ENCODE data around the gene ROR1.

ROR1 gene

GRCh38 chr1:63740432-63740831 is 33.4 kb upstream of the ROR1 start:
- TF ChIP-seq FOXP2 (optimal IDR thresholded peaks at IDR 0.05; ENCODE audit: borderline replicate concordance, extremely low read depth, extremely low read length, insufficient read depth) (no peak), SIN3A (IDR thresholded peaks at IDR 0.05; ENCODE audit: borderline replicate concordance, insufficient read depth, low read length) (no peak), POLR2AphosphoS5 (IDR thresholded peaks at IDR 0.05; ENCODE audit: low read depth, low read length) (no peak), REST (IDR thresholded peaks at IDR 0.05; ENCODE audit: insufficient read depth in 1 of 2, low read depth in 2 of 2, low read length in 2 of 2) (no peak), TAF1 (IDR thresholded peaks at IDR 0.05; ENCODE audit: borderline replicate concordance, insufficient read depth, low read length) (no peak)

- no peak for TF ChIP-seq SIN3A (IDR thresholded peaks at IDR 0.05; ENCODE audit: borderline replicate concordance, insufficient read depth, low read length)
- no peak for TF ChIP-seq TAF1 (IDR thresholded peaks at IDR 0.05; ENCODE audit: borderline replicate concordance, insufficient read depth, low read length)
- no peak for TF ChIP-seq POLR2AphosphoS5 (IDR thresholded peaks at IDR 0.05; ENCODE audit: low read depth, low read length)
- no peak for TF ChIP-seq REST (IDR thresholded peaks at IDR 0.05; ENCODE audit: insufficient read depth in 1 of 2, low read depth in 2 of 2, low read length in 2 of 2)
- no peak for TF ChIP-seq FOXP2 (optimal IDR thresholded peaks at IDR 0.05; ENCODE audit: borderline replicate concordance, extremely low read depth, extremely low read length, insufficient read depth)
These were observed 31.3 kb upstream of the ROR1 start for GRCh38 chr1:63742526-63742925.

GRCh38 chr1:63743781-63744180 is 30.0 kb upstream of the ROR1 start:
- no peak for TF ChIP-seq REST (IDR thresholded peaks at IDR 0.05; ENCODE audit: insufficient read depth in 1 of 2, low read depth in 2 of 2, low read length in 2 of 2)
- TF ChIP-seq FOXP2 (optimal IDR thresholded peaks at IDR 0.05; ENCODE audit: borderline replicate concordance, extremely low read depth, extremely low read length, insufficient read depth), result no peak
- TF ChIP-seq POLR2AphosphoS5 (IDR thresholded peaks at IDR 0.05; ENCODE audit: low read depth, low read length), result no peak
- no peak for TF ChIP-seq SIN3A (IDR thresholded peaks at IDR 0.05; ENCODE audit: borderline replicate concordance, insufficient read depth, low read length)
- no peak for TF ChIP-seq TAF1 (IDR thresholded peaks at IDR 0.05; ENCODE audit: borderline replicate concordance, insufficient read depth, low read length)

- TF ChIP-seq POLR2AphosphoS5 (IDR thresholded peaks at IDR 0.05; ENCODE audit: low read depth, low read length) (no peak), FOXP2 (optimal IDR thresholded peaks at IDR 0.05; ENCODE audit: borderline replicate concordance, extremely low read depth, extremely low read length, insufficient read depth) (no peak), SIN3A (IDR thresholded peaks at IDR 0.05; ENCODE audit: borderline replicate concordance, insufficient read depth, low read length) (no peak), TAF1 (IDR thresholded peaks at IDR 0.05; ENCODE audit: borderline replicate concordance, insufficient read depth, low read length) (no peak), REST (IDR thresholded peaks at IDR 0.05; ENCODE audit: insufficient read depth in 1 of 2, low read depth in 2 of 2, low read length in 2 of 2) (no peak)
These were observed 27.5 kb upstream of the ROR1 start for GRCh38 chr1:63746129-63746864.
